GM21447 (cell line): Measurements from ENCODE around the gene ITM2A.

Source experiments
- ATAC-seq: cut with Tn5 transposase; IDR thresholded peaks from one replicate; pipeline ENCODE4 v1.9.1; 2021; ENCODE audit not compliant: unreplicated experiment

The ITM2A gene

GRCh38 chrX:79366873-79367749 is at the start of gene ITM2A:
Gene ITM2A (minus strand): TSS chrX:79367334. CDS start chrX:79367215, 119 bp downstream.
- ATAC-seq: peak; percentile 73

- no peak for ATAC-seq
Observed at GRCh38 chrX:79415056-79415455, 47.9 kb upstream of the ITM2A start.

GRCh38 chrX:79413963-79414362 is 46.8 kb upstream of the ITM2A start:
- no peak for ATAC-seq

DNA sequence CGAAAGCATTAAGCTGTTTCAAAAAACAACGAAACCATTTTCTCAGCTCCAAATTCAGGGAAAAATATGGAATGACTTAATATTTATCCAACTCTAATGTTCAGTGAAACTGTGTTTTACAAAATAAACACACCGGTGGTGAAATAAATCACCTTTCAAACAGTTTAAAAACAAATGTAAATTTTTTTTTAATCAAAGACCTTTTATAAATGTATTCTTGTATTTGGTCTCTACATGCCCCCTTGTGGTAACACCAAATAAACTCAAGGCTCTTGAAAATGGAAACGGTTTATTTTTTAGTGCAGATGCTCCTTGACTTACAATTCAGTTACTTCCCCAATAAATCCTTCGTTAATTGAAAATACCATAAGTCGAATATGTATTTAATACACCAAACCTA is 45.8 kb upstream of the ITM2A start:
- no peak for ATAC-seq

DNA sequence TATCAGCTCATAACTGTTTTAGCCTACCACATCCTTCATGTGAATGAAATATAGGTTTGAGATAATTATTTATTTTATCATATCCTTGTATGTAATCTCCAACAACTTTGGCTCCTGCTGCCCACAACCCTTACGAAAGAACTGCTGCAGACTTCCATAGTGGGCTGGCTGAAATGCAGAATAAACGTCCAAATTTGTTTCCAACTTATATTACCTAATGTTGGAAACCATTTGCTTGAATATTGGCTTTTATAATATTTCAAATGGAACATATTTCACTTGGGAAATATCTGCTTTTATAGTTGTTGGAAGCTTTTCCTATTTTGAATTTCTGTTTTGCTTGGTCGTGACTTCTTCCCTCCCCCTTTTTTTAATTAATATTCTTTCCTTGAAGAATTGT is 45.0 kb upstream of the ITM2A start:
- no peak for ATAC-seq

DNA sequence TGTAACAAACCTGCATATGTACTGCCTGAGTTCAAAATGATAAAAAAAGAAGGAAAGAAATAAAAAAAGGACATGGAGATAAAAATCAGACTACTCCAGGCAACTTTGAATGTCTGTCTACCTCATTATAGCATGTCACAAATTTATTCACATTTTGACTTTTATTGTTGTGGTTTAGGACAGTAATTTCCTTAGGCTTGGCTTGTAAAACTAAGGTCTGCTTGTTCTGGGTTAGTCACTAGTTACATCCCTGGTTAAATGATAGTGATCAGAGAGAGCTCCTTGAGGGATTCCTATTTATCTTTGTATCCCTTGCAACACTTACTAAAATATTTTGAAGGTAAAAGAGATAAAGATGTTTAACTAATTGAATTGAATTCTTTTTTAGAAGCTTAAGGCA is 42.5 kb upstream of the ITM2A start:
- no peak for ATAC-seq

DNA sequence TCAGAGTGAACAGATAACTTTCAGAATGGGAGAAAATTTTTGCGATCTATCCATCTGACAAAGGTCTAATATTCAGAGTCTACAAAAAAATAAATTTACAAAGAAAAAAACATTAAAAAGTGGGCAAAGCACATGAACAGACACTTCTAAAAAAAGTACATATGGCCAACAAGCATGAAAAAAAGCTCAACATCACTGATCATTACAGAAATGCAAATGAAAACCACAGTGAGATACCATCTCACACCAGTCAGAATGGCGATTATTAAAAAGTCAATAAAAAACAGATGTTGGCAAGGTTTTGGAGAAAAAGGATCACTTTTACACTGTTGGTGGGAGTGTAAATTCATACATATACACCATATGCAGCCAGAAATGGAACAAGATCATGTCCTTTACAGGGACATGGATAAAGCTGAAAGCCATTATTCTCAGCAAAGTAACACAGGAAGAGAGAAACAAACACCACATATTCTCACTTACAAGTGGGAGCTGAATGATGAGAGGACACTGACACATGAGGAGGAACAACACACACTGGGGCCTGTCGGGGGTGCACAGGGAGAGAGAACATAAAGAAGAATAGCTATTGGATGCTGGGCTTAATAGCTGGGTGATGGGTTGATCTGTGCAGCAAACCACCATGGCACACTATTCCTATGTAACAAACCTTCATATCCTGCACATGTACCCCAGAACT is 41.6 kb upstream of the ITM2A start:
- ATAC-seq: no peak

DNA sequence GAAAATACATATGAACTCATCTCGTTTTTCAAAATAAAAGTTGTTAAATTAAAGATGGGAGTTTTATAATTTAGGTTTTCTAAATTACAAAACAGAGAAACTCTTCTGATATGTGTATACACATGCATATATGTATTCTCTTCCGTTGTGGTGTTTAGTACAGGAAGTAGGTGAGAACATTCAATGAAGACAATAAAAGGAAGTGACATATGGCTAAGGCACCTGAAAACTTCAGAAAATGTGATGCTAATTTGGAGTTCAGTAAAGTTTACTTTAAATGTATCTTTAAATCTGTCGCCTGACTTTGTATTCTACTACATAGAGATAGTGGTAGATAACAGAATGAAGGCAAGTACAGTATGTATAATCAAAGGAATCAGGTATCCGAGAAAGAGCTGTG is 33.5 kb upstream of the ITM2A start:
- no peak for ATAC-seq

DNA sequence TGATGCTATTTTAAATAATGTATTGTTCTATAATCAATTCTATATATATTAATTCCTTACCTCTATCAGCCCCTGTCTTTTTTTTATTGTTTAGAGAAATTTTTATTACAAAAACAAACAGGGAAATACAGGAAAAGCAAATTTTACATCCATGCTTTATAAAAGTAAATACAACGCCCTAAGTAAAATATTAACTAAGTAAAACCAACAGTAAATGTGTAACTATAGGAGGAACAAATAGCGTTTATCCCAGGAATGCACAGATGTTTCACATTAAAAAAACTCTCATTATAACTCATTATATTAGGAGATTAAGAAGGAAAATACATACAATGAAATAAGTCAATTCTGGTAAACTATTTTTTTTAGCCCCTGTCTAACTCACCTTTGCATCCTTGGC is 8.2 kb upstream of the ITM2A start:
- no peak for ATAC-seq

- ATAC-seq: no peak
Observed at GRCh38 chrX:79371640-79372039, 4.5 kb upstream of the ITM2A start.

DNA sequence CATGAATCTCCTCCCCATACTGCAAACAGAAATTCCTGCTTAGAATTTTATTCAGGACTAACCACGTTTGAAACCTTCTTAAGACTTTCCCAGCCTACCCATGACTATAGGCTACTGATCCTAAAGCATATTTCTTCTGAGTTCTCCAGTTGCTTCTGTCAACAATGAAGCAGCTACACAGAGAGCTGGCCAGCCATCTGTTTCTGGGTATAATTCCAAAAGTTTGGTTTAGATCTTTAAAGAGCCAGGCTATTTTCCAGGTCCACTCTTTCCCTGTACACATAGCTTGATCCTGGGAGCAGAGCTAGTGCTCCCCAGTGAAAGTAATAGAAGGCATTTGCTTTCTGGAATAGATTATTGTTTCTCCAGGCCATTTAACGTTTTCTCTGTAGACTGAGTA is 4.0 kb upstream of the ITM2A start:
- no peak for ATAC-seq

DNA sequence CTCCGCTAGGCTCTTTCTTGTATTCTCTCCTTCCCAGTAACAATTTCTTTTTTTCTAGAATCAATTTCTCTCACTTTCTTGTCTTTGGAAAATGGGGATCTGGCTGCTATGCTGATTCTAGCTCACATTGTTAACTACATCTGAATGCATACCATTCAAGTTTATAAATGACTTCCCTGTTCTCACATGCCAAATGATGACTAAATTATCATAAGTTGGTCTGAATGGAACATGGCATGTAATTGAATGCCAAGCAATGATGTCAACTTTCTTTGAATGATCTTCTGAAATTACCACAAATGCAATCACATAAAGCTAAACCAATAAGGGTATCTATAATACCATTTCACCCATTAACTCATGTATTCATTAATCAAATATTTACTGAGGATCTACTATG is 2.7 kb upstream of the ITM2A start:
- no peak for ATAC-seq

GRCh38 chrX:79368441-79368840 is 1.3 kb upstream of the ITM2A start:
- ATAC-seq: no peak

DNA sequence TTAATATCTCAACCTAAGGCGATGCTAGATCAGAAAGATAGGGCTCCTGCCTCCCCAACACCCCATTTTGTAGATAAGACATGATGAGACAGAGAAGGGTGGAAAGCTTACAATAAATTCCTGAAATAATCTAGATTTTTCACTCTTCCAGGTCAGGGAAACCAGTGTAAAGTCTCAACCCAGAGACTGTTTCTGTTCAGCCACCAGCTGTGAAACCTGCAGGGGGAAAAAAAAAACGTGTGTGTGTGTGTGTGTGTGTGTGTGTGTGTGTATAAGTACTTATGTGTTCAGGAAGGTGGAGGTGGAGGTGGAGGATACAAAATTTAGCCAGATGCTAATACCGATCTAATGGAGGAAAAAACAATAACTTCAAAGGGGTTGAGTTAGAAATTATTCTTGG is 773 bp upstream of the ITM2A start:
- no peak for ATAC-seq

DNA sequence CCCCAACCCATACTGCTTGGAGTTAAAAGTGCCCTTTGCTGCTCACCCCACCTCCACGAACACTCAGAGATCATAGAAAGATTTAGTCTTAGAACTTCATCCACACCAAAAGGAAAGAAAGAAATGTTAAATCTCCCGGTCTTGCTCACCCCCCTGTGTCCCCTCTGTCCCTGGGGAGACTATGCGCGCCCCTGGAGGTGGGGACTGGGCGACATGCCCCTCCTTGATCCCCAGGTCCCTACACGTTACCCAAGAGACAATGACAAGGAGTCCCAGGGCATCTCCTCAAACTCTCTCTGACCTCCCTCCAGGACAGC is 620 bp downstream of the ITM2A start:
- no peak for ATAC-seq

- ATAC-seq: no peak
Observed at GRCh38 chrX:79365591-79365990, 1.5 kb downstream of the ITM2A start.

DNA sequence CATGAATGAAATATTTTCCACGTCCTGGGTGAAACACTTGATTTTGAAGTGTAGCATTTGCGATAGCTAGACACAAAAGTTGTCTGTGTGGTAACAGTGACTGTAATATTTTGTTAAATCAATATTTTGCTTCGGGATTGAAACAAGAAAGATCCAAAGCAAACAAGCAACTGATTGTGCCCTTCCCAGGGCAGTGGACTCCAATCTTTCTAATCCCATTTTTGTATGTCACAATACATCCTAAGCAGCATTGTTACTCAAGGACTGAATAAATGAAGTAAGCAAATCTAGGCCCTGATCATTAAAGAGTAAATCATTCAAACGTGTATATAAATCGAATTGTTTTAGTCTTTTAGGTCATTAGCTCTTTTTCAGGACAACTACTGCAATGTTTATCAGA is 2.8 kb downstream of the ITM2A start:
- no peak for ATAC-seq

GRCh38 chrX:79361192-79361870 is 5.8 kb downstream of the ITM2A start:
- ATAC-seq: no peak

DNA sequence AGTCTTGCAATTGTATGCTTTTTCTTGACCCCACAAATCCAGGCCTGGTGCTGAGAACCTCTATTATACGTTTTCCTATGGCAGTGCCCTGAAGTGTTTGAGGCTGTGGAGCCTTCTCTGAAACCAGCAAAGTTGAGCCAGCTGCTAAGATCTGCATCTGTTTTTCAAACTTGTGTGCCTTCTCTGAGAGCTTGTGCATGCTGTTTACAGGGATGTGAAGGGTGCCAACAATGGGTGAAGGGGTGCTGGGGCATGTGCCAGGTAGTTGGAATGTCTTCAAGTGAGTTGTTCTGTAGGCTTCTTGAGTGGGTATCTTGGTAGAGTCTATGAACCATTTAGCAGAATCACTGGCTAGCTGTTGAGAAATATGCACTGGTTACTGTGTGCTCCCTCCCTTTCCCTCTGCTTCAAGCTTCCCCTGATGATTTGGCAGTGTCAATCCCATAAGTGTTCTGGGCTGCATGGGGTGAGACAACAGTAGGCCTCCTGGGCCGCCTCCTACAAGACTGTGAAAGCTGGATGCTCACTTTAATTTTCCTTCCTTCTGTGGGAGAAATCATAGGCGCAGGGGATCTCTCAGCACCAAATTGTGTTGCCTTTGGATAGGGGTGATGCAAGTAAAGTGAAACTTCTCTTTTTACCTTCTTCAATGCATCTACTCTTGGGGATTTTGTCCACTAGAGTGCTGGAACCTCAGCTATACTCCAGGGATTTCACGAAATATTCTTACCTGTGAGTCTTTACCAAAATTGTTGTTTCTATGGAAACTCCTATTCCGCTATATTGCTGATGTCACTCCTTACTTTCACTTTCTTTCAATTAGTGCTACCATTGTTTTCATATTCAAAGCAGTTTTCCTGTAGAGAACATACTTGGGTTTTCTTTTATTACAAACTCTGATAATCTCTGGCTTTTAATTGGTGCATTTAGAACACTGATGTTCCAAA is 30.0 kb downstream of the ITM2A start:
- no peak for ATAC-seq

GRCh38 chrX:79330022-79330421 is 37.1 kb downstream of the ITM2A start:
- no peak for ATAC-seq
